HG03196 (cell line): ENCODE measurements around the gene MRGPRX3.
"Not testable (repeated sequence)": the region's sequence is repeated elsewhere in the genome, so short reads cannot be mapped to it uniquely, and the experiment has no call there.

Source experiments
- ATAC-seq: cut with Tn5 transposase; IDR thresholded peaks from one replicate; pipeline ENCODE4 v1.9.1; 2021; ENCODE audit not compliant: unreplicated experiment

Gene MRGPRX3

GRCh38 chr11:18132341-18132740 lies at the start of gene MRGPRX3:
MRGPRX3 (plus strand) TSS chr11:18132571; CDS start chr11:18137203, 4,632 bp downstream.
- no peak for ATAC-seq

- ATAC-seq, result no peak
Observed at GRCh38 chr11:18088366-18088765, 44.0 kb upstream of the MRGPRX3 start.

GRCh38 chr11:18088966-18089365 lies 43.4 kb upstream of the MRGPRX3 start:
- no peak for ATAC-seq

GRCh38 chr11:18091731-18092130 lies 40.6 kb upstream of the MRGPRX3 start:
- no peak for ATAC-seq

GRCh38 chr11:18093959-18094358 lies 38.4 kb upstream of the MRGPRX3 start:
- ATAC-seq, result no peak

- ATAC-seq, result no peak
Observed at GRCh38 chr11:18100926-18101656, 31.3 kb upstream of the MRGPRX3 start.

GRCh38 chr11:18105086-18105801 lies 27.1 kb upstream of the MRGPRX3 start:
- no peak for ATAC-seq

GRCh38 chr11:18105802-18106574 lies 26.4 kb upstream of the MRGPRX3 start, which contains the start of gene SAAL1:
SAAL1 (minus strand) TSS chr11:18106082; CDS start chr11:18106041, 41 bp downstream.
- ATAC-seq, result peak; percentile 96

- no peak for ATAC-seq
Observed at GRCh38 chr11:18106688-18107087, 25.7 kb upstream of the MRGPRX3 start.

GRCh38 chr11:18108254-18108653 lies 24.1 kb upstream of the MRGPRX3 start:
- ATAC-seq, result no peak

GRCh38 chr11:18111005-18111404 lies 21.4 kb upstream of the MRGPRX3 start:
- ATAC-seq, result no peak

GRCh38 chr11:18115360-18116127 lies 16.8 kb upstream of the MRGPRX3 start:
- peak; percentile 81 for ATAC-seq

GRCh38 chr11:18121331-18121828 lies 11.0 kb upstream of the MRGPRX3 start:
- ATAC-seq, result not testable (repeated sequence)

GRCh38 chr11:18131115-18131514 lies 1.3 kb upstream of the MRGPRX3 start:
- not testable (repeated sequence) for ATAC-seq

GRCh38 chr11:18135308-18135707 lies 2.9 kb downstream of the MRGPRX3 start:
- no peak for ATAC-seq

GRCh38 chr11:18137186-18137800 lies 4.9 kb downstream of the MRGPRX3 start:
- ATAC-seq, result no peak

GRCh38 chr11:18140145-18140544 lies 7.8 kb downstream of the MRGPRX3 start:
- no peak for ATAC-seq

GRCh38 chr11:18144243-18144642 lies 11.9 kb downstream of the MRGPRX3 start:
- no peak for ATAC-seq

GRCh38 chr11:18145025-18145424 lies 12.7 kb downstream of the MRGPRX3 start:
- ATAC-seq, result no peak

GRCh38 chr11:18145837-18146236 lies 13.5 kb downstream of the MRGPRX3 start:
- no peak for ATAC-seq
